GM18505 (cell line): ENCODE data around the gene GPRC5C.

Experiments
- ATAC-seq: cut with Tn5 transposase; IDR thresholded peaks from one replicate; pipeline ENCODE4 v1.9.1; 2021; ENCODE audit not compliant: unreplicated experiment
- POLR2A ChIP-seq: IDR thresholded peaks from 4 replicates; pipeline ENCODE4 v1.6.1; 2011; ENCODE audit warnings: borderline replicate concordance; ENCODE audit not compliant: insufficient read depth, insufficient read length; ENCODE audit errors: extremely low read depth

GPRC5C gene

DNA sequence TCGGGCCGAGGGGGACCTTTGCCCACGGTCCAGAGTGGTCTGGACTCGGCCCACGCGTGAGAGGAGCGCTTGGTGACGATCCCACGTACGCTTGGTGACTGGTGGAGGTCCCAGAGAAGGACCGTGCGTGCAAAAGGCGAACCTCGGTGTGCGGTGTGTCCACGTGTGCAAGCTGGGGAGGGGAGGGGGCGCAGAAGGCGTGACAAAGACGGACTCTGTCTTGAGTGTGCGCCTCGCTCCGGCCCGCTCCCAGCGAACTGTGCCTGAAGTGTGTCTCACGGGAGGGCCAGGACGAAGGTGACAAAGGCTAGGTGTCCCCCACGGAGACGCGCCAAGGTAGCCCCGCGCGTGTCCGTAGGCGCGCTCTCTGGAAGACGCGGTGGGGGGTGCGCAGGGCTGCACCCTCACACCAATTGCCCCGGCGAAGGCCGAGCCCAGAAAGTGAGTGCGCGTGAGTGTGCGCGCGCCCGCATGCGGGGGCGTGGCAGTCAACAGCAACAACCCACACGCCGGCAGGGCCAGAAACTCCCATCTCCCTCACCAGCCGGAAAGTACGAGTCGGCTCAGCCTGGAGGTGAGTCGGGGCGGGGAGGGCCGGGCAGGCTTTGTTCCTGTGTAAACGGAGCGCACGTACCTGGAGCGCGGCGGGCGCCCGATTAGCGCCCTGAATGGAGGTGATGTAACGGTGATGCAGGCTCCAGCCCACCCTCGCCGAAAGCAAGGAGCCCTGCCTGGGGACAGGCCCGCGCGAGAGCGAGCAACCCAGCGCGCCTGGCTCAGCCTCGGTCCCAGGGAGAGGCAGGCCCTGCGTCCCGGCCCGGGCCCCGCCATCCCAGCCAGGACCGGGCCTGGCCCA, at the start of gene GPRC5C:
TSS of gene GPRC5C (plus strand) at position 521 of the 856 bp plus-strand sequence. CDS start 7,689 bp downstream, outside the sequence.
- ATAC-seq: peak; percentile 45
- TF ChIP-seq POLR2A: no peak

- no peak for ATAC-seq
- TF ChIP-seq POLR2A: no peak
These were observed 48.7 kb upstream of the GPRC5C start for GRCh38 chr17:74383141-74383540.

DNA sequence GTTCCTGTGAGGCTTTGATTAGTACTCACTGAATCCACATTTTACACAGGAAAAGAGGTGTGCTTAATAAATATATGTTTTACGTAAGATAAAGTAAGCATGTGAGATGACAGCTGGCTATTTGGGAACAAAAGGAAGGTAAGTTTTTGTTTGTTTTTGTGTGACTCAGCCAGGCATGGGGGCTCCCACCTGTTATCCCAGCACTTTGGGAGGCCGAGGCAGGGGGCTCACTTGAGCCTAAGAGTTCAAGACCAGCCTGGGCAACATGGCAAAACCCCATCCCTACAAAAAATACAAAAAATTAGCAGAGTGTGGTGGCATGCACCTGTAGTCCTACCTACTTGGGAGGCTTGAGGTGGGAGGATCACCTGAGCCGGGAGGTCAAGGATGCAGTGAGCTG, 46.7 kb upstream of the GPRC5C start:
- no peak for ATAC-seq
- TF ChIP-seq POLR2A: no peak

DNA sequence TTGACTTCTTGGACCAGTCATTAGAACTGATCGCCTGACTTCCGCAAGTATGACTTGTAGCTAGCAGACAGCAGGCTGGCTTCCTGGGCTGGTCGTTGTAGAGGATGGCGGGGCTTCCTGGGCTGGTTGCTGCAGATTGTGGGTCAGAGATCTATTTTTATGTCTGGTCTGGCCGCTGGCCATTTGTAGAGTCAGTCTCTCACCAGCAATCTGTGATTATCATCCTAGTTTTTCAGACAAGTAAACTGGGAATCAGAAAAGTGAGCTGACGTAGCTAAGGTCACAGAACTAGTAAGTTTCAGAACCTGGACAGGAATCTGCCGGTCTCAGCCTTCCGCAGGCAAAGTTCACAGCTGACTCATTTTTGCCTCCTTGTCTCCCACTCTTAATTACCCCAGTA, 45.5 kb upstream of the GPRC5C start:
- TF ChIP-seq POLR2A: no peak
- no peak for ATAC-seq

GRCh38 chr17:74387365-74388218, 44.3 kb upstream of the GPRC5C start:
- no peak for TF ChIP-seq POLR2A
- no peak for ATAC-seq

DNA sequence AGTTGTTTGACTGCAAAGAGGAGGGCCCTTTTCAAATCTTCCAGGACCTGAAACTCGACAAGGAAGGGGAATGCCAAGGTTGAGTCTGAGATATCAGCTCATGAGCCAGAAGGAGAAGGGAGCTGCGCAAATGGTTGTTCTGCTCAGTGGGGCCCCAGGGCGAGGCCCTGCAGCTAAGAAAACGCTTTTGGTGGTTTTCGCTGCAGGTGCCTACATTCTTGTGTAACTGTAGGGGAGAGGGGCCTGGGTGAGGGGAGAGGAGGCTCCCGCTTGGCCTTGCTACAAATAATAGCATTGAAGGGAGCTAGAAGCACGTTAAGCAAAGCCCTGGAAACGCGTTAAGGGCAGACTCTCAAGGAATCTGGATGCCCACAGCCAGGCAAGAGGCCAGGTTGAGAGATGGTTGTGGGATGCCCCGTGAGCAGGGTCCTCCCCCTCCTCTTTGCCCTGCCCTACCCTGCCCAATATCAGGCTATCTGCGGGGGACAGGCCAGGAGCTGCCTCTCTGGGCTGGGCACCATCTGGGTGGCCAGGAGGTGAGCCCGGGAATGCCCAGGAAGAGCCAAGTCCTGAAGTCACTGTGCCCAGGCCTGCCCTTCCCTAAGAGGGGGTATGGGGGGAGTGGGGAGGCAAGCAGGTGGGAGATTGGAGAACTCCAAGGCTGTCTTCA, 42.7 kb upstream of the GPRC5C start:
- no peak for TF ChIP-seq POLR2A
- ATAC-seq: no peak

- ATAC-seq: no peak
- TF ChIP-seq POLR2A: no peak
These were observed 41.8 kb upstream of the GPRC5C start for GRCh38 chr17:74389937-74390679.

GRCh38 chr17:74390680-74391653, 40.9 kb upstream of the GPRC5C start:
- TF ChIP-seq POLR2A: no peak

GRCh38 chr17:74391771-74392170, 40.1 kb upstream of the GPRC5C start:
- no peak for TF ChIP-seq POLR2A
- ATAC-seq: no peak

More at GRCh38 chr17:74390680-74391653, 40.9 kb upstream of the GPRC5C start:
- ATAC-seq: no peak

DNA sequence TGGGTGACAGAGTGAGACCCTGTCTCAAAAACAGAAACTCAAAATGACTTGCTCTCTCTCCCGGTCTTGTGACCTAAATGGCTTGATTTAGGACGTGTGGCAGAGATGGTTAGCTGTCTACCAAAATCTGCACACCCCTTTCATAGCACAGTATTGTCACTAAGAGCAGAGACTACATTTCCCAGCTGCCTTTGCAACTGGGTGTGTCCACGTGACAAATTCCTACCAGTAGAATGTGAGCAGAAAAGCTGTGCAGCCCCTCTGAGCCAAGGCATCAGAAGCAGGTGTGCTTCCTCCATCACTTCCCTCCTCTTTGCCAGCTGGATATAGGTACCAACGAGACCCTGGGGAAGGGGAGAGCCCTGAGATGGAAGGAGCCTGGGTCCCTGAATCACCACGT, 39.0 kb upstream of the GPRC5C start:
- no peak for ATAC-seq
- no peak for TF ChIP-seq POLR2A

GRCh38 chr17:74393346-74393942, 38.4 kb upstream of the GPRC5C start:
- TF ChIP-seq POLR2A: no peak
- no peak for ATAC-seq
